GM12801 (cell line): ENCODE results near the gene SPPL2C.

Source experiments
- CTCF ChIP-seq: IDR thresholded peaks from one replicate; pipeline ENCODE4 v1.5.1; 2011; ENCODE audit warnings: control low read depth; ENCODE audit not compliant: insufficient read length; ENCODE audit errors: extremely low read depth

SPPL2C gene

GRCh38 chr17:45847101-45847500, 2.4 kb downstream of the SPPL2C start:
- no peak for TF ChIP-seq CTCF

- TF ChIP-seq CTCF = no peak
Observed at GRCh38 chr17:45847747-45848146, 3.1 kb downstream of the SPPL2C start.

- TF ChIP-seq CTCF = no peak
Observed at GRCh38 chr17:45848405-45848804, 3.7 kb downstream of the SPPL2C start.

GRCh38 chr17:45848868-45849535, 4.3 kb downstream of the SPPL2C start:
- no peak for TF ChIP-seq CTCF

- TF ChIP-seq CTCF = no peak
Observed at GRCh38 chr17:45849536-45849990, 4.9 kb downstream of the SPPL2C start.

- TF ChIP-seq CTCF = no peak
Observed at GRCh38 chr17:45850011-45850410, 5.3 kb downstream of the SPPL2C start.

GRCh38 chr17:45850468-45850867, 5.8 kb downstream of the SPPL2C start:
- no peak for TF ChIP-seq CTCF
